Mesendoderm (in vitro differentiated cells): ENCODE measurements around the gene THAP7.

ENCODE experiments used
- DNase-seq: peaks from one replicate; pipeline ENCODE4 v3.0.0; 2013
- H2AK5ac ChIP-seq: 2 replicates; pipeline ENCODE4 v1.6.1; 2013; ENCODE audit warnings: low read length, inconsistent platforms
- H2BK120ac ChIP-seq: 2 replicates; pipeline ENCODE4 v1.6.1; 2013; ENCODE audit warnings: low read depth, mild to moderate bottlenecking, low read length, moderate library complexity, mixed read lengths
- H2BK15ac ChIP-seq: replicated peaks from 2 replicates; pipeline ENCODE4 v1.6.1; 2013; ENCODE audit warnings: low read depth, mild to moderate bottlenecking, moderate library complexity
- H2BK5ac ChIP-seq: 2 replicates; pipeline ENCODE4 v1.6.1; 2013; ENCODE audit warnings: low read length, inconsistent platforms
- H3K18ac ChIP-seq: 2 replicates; pipeline ENCODE4 v1.6.1; 2013; ENCODE audit warnings: mild to moderate bottlenecking, low read length, mixed read lengths
- H3K23ac ChIP-seq: one replicate; pipeline ENCODE4 v1.6.1; 2013; ENCODE audit warnings: low read length
- H3K27ac ChIP-seq: 2 replicates; pipeline ENCODE4 v1.5.1; 2013; ENCODE audit warnings: low read depth, mild to moderate bottlenecking, inconsistent platforms, low read length, moderate library complexity
- H3K27me3 ChIP-seq: 2 replicates; pipeline ENCODE4 v1.6.1; 2013; ENCODE audit warnings: low read length, control low read depth, mild to moderate bottlenecking, inconsistent platforms; ENCODE audit not compliant: insufficient read depth, poor library complexity
- H3K36me3 ChIP-seq: 2 replicates; pipeline ENCODE4 v1.6.1; 2013; ENCODE audit warnings: low read length, inconsistent platforms; ENCODE audit not compliant: control insufficient read depth, insufficient read depth
- H3K4ac ChIP-seq: one replicate; pipeline ENCODE4 v1.6.1; 2013; ENCODE audit warnings: low read depth, mild to moderate bottlenecking, low read length, moderate library complexity
- H3K4me1 ChIP-seq: 2 replicates; pipeline ENCODE4 v1.6.1; 2013; ENCODE audit warnings: low read depth, low read length, inconsistent platforms; ENCODE audit not compliant: control insufficient read depth
- H3K4me2 ChIP-seq: 2 replicates; pipeline ENCODE4 v1.6.1; 2013; ENCODE audit warnings: low read length
- H3K4me3 ChIP-seq: 2 replicates; pipeline ENCODE4 v1.5.1; 2013; ENCODE audit warnings: mild to moderate bottlenecking, low read length
- H3K56ac ChIP-seq: one replicate; pipeline ENCODE4 v1.6.1; 2013; ENCODE audit warnings: low read length
- H3K79me1 ChIP-seq: 2 replicates; pipeline ENCODE4 v1.6.1; 2013; ENCODE audit warnings: low read length, inconsistent platforms
- H3K79me2 ChIP-seq: 2 replicates; pipeline ENCODE4 v1.6.1; 2013; ENCODE audit warnings: mild to moderate bottlenecking, low read length; ENCODE audit not compliant: control insufficient read depth, insufficient read depth
- H3K9ac ChIP-seq: 2 replicates; pipeline ENCODE4 v1.6.1; 2013; ENCODE audit warnings: low read length, inconsistent platforms
- H4K5ac ChIP-seq: one replicate; pipeline ENCODE4 v1.6.1; 2013; ENCODE audit warnings: low read length
- H4K8ac ChIP-seq: one replicate; pipeline ENCODE4 v1.6.1; 2013; ENCODE audit warnings: low read depth, mild to moderate bottlenecking, control low read depth, low read length, moderate library complexity
- WGBS: extraction: QIAGEN DNeasy Blood & Tissue Kit; methylation state at CpG from one replicate; pipeline ENCODE4 v1.1.7; 2013; ENCODE audit warnings: low lambda C conversion rate, missing lambda C conversion rate; ENCODE audit not compliant: insufficient coverage; ENCODE audit errors: extremely low coverage; 5-methylcytosine and 5-hydroxymethylcytosine counted together

The THAP7 gene

DNA sequence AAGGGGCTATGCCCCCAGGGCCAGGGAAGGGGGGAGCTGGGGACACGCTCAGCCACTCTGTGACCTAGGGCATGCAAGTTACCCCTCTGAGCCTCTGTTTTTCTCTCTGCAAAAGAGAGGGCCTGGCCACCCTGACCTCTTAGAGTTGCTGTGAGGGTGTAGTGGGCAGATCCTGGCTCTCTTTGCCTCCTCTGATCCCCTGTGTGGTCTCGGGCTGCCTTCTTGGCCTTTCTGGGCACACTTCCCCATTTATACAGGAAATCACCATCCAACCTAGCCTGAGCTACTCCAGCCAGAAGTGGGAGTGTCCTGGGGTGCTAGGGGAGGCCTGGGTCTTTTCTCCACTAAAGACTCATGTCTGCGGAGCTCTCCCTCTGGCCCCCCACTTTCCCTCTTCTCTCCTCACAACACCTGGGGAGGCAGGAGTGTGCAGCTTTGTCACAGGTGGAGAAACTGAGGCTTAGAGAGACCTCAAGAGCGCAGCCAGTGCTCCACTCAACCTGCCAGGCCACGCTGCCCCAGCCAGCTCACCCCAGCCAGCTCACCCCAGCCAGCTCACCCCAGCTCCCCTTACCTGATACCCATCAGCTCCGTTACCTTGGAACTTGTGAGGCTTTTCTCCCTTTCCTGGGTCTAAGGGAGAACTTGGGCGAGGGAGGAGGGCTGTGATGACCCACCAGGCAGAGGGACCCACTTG, 33.5 kb downstream of the THAP7 start:
- Histone ChIP-seq H3K18ac (no peak overlapping the region), H3K27me3 (peaks cover 12% of the 10 kb centered on the region), H4K5ac (no peak overlapping the region), H3K4me1 (peaks cover 2% of the 10 kb centered on the region), H2AK5ac (no peak overlapping the region), H3K4ac (no peak overlapping the region), H3K79me1 (no peaks in the 10 kb centered on the region), H3K27ac (no peak overlapping the region), H4K8ac (no peak overlapping the region), H3K79me2 (no peaks in the 10 kb centered on the region), H2BK5ac (no peak overlapping the region), H2BK15ac (no peak overlapping the region), H3K9ac (no peak overlapping the region), H3K56ac (no peak overlapping the region), H3K23ac (no peak overlapping the region), H3K36me3 (no peaks in the 10 kb centered on the region), H2BK120ac (no peak overlapping the region), H3K4me3 (no peak overlapping the region), H3K4me2 (no peak overlapping the region)
- WGBS: no CpG with 5 or more reads among the region's 7 CpGs
- no peak for DNase-seq

DNA sequence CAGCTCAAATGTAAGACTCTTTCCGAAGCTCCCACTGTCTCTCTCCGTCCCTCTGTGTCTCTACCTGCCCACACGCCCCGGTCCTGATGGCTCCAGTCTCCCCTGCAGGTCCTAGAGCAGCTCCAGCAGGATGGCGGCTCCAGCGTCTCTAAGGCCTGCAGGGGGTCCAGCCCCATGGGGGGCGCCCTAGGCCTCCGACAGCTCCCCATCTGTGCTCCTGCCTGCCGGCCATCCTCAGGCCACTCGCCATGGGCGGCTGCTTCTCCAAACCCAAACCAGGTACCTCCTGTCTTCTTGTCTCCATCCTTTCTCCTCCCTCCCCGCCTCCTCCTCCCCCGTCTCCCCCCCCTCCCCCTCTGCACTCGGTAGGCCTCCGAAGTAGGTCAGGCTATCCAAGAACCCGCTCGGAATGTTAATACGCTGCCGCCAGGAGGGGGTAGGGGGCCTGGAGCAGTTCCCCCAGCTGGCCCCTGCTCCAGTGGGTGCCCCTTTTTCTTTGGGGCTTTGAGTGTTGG, 34.2 kb downstream of the THAP7 start:
- DNase-seq: peak; percentile 48
- no peak overlapping the region for H3K18ac ChIP-seq
- no CpG with 5 or more reads among the region's 19 CpGs for WGBS
- H3K4me2 ChIP-seq: no peak overlapping the region
- peaks cover 2% of the 10 kb centered on the region for H3K4me1 ChIP-seq
- no peak overlapping the region for H3K27ac ChIP-seq
- H4K8ac ChIP-seq: no peak overlapping the region
- no peak overlapping the region for H3K23ac ChIP-seq
- no peaks in the 10 kb centered on the region for H3K36me3 ChIP-seq
- H2BK15ac ChIP-seq: no peak overlapping the region
- H2AK5ac ChIP-seq: no peak overlapping the region
- no peak overlapping the region for H3K4ac ChIP-seq
- peaks cover 12% of the 10 kb centered on the region for H3K27me3 ChIP-seq
- H3K9ac ChIP-seq: no peak overlapping the region
- no peak overlapping the region for H2BK120ac ChIP-seq
- H3K79me2 ChIP-seq: no peaks in the 10 kb centered on the region
- no peaks in the 10 kb centered on the region for H3K79me1 ChIP-seq
- no peak overlapping the region for H3K56ac ChIP-seq
- no peak overlapping the region for H4K5ac ChIP-seq
- no peak overlapping the region for H2BK5ac ChIP-seq
- H3K4me3 ChIP-seq: no peak overlapping the region

DNA sequence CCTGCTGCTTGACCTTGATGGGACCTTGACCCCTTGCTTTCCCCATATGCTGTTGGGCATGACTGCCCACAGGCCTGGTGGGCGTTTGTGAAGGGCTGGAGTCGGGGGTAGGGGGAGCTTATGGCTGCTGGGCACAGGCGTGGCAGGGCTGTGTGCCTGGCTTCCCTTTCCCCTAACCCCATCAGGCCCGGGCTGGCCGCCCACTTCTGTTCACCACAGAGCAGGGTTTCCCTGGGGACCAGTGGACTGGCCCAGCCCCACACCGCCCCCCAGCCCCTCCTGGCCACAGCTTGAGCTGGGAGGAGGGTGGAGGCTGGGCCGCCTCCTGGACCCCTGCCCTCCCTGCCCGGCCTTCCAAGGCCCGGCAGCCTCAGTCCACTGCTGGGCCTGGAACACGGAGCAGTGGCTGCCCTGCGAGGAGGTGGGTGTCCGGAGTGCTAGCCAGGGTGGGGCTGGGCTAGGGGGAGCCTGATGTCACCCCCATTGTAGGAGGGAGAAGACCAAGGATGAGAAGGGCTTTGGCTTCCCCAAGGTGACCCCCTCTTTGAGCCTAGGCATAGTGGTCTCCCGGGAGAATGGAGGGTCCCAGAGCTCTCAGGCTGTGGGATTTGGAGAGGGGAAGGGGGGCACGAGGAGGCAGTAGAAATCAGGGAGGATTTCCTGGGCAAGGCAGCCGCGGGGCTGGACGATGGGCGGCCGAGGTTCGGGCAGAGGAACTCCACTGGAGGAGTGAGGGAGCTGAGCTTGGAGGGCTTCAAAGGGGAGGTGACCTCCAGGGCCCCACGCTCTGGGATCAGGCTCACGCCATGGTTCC, 34.8 kb downstream of the THAP7 start, which contains the start of gene AIFM3:
TSS of gene AIFM3 (plus strand) at position 373 of the 814 bp plus-strand sequence. CDS start 690 bp downstream, outside the sequence.
- no CpG with 5 or more reads among the region's 22 CpGs for WGBS
- Histone ChIP-seq H3K27me3 (peaks cover 12% of the 10 kb centered on the region), H3K27ac (no peak within 1 kb of the TSS)

DNA sequence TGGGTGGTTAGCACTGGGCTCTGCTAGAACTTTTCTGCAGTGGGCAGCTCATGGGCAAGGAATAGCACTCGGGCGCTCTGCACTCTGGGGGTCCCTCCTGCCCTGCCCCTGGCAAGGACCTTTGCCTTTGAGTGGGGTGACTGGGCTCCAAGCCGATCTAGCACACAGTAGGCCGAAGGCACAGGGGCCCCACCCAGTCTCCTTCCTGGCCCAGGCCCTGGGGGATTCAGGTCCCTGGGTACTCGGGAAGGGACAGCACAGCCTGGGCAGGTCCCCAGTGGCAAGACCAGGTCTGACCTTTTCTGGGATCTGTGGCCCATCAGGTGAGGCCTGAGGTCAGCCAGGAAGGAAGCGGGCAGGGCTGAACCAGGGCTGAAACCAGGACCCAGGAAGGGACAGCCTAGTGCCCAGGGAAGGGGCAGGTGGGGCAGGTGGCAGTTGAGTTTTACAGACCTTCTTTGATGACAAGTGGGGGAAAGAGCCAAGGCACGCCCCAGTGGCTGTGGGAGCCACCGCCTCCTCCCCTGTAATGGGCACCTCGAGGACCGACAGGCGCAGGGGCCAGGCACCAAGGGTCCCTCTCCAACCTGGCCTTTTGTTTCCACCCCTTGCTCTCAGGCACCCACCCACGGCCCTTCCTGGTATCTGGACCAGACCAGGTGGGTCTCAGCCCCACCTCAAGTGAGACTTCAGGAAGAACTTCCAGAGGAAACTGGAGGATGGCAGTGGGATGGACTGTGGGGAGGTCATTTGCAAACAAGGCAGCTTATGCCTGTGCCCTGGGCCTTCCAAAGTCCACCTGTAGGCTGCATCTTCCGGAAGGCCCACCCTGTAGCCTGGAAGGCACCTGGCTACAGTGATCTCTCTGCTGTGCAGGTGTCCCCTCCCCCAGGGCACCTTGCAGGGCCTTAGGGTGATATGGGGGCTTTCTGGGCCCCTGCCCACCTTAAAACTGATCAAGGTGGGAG, 35.7 kb downstream of the THAP7 start:
- H3K27ac ChIP-seq: no peak overlapping the region
- no peak overlapping the region for H3K18ac ChIP-seq
- H3K27me3 ChIP-seq: peaks cover 12% of the 10 kb centered on the region
- no peak overlapping the region for H3K23ac ChIP-seq
- H3K4me2 ChIP-seq: no peak overlapping the region
- no peak overlapping the region for H3K4ac ChIP-seq
- no peak overlapping the region for H2BK15ac ChIP-seq
- no CpG with 5 or more reads among the region's 13 CpGs for WGBS
- H3K79me2 ChIP-seq: no peaks in the 10 kb centered on the region
- peaks cover 2% of the 10 kb centered on the region for H3K4me1 ChIP-seq
- no peak overlapping the region for H4K8ac ChIP-seq
- no peak overlapping the region for H3K4me3 ChIP-seq
- H2AK5ac ChIP-seq: no peak overlapping the region
- H3K9ac ChIP-seq: no peak overlapping the region
- no peaks in the 10 kb centered on the region for H3K36me3 ChIP-seq
- DNase-seq: no peak
- no peak overlapping the region for H2BK120ac ChIP-seq
- H3K56ac ChIP-seq: no peak overlapping the region
- no peak overlapping the region for H2BK5ac ChIP-seq
- H3K79me1 ChIP-seq: no peaks in the 10 kb centered on the region
- H4K5ac ChIP-seq: no peak overlapping the region

More for the DNA sequence above, 34.8 kb downstream of the THAP7 start, which contains the start of gene AIFM3:
- H3K4me2 ChIP-seq: no peak within 1 kb of the TSS
- H2BK5ac ChIP-seq: no peak within 1 kb of the TSS
- H4K5ac ChIP-seq: no peak within 1 kb of the TSS
- no peak within 1 kb of the TSS for H3K18ac ChIP-seq
- H4K8ac ChIP-seq: no peak within 1 kb of the TSS
- H3K9ac ChIP-seq: no peak within 1 kb of the TSS
- no peak within 1 kb of the TSS for H2AK5ac ChIP-seq
- no peak within 1 kb of the TSS for H3K23ac ChIP-seq
- H3K56ac ChIP-seq: no peak within 1 kb of the TSS
- no peak within 1 kb of the TSS for H3K4me3 ChIP-seq
- H3K79me2 ChIP-seq: no peaks in the 10 kb centered on the region
- no peak within 1 kb of the TSS for H2BK15ac ChIP-seq
- peaks cover 2% of the 10 kb centered on the region for H3K4me1 ChIP-seq
- no peak for DNase-seq
- H3K79me1 ChIP-seq: no peaks in the 10 kb centered on the region
- H3K4ac ChIP-seq: no peak within 1 kb of the TSS
- H3K36me3 ChIP-seq: no peaks in the 10 kb centered on the region
- no peak within 1 kb of the TSS for H2BK120ac ChIP-seq

DNA sequence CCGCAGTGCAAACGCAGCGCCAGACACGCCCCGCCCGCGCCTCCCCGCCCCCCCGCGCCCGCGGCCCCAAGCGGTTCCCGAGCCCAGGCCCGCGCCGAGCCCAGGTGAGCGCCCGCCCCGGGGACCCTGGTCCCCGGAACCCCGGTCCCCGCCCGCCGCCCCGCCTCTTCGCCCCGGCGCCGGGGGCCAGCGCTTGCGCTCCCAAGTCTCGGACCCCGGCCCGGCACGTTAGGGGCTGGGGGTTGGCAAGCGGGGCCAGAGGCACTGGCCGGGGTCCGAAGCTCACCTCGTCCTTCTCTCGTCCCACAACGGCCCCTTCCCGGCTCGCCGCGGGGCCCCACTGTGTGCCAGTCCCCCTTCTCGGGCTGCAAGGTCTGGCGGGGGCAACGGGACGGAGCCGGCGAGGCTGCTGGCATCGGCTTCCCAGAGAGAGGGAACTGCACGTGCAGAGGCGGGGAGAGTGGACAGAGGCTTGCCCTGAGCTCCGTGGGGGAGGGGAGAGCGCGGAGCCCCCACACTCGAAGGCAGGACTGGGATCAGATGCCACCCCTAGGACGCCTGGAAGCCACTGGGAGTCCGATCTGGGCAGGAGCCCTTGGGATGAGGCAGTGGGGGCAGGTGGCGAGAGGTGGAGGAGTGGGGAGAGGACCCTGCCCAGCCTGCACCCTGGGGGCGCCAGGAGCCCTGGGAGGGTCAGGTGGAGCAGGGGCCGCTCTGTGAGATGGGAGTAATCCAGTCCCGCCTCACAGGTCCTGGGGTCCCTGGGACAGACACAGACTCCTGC, 36.6 kb downstream of the THAP7 start:
- Histone ChIP-seq H3K56ac (peak overlapping the region; percentile 42), H2AK5ac (no peak overlapping the region), H2BK120ac (no peak overlapping the region), H3K4me1 (peaks cover 2% of the 10 kb centered on the region), H3K4me2 (peak overlapping the region; percentile 31), H3K18ac (no peak overlapping the region), H3K36me3 (no peaks in the 10 kb centered on the region), H3K79me2 (no peaks in the 10 kb centered on the region), H4K8ac (no peak overlapping the region), H3K9ac (peak overlapping the region; percentile 38), H3K4me3 (no peak overlapping the region), H4K5ac (no peak overlapping the region), H3K4ac (no peak overlapping the region), H2BK15ac (no peak overlapping the region), H2BK5ac (no peak overlapping the region), H3K27me3 (peaks cover 12% of the 10 kb centered on the region), H3K79me1 (no peaks in the 10 kb centered on the region), H3K27ac (no peak overlapping the region), H3K23ac (no peak overlapping the region)
- WGBS: no CpG with 5 or more reads among the region's 65 CpGs
- no peak for DNase-seq
